ENCODE results near the gene CCDC122. TPM values are rescaled to one million over a fixed set of nuclear protein-coding genes. Genes with fewer than 3 reads are reported as not detected.

Gene CCDC122
- 1 to 10 TPM; 3.5 to 7.9 (median 5.9) TPM for polyA plus RNA-seq (ENCODE audit: insufficient read depth in 1 of 5, insufficient read length in 5 of 5, low replicate concordance in 1 of 5)
- long read RNA-seq, donor 1 = 0 reads
- long read RNA-seq, donor 2 = 0 reads
- long read RNA-seq, donor 3 = 0 reads
- long read RNA-seq, donor 4 = 0 reads
- long read RNA-seq, donor 5, partial matches to known transcripts = 0 of 1 reads
- long read RNA-seq, donor 5, other reads (novel, unspliced or antisense) = 0 of 1 reads
- long read RNA-seq, donor 6, partial matches to known transcripts = 0 of 2 reads
- long read RNA-seq, donor 6, other reads (novel, unspliced or antisense) = 0 of 2 reads
- long read RNA-seq, donor 7 = 0 reads
- long read RNA-seq, donor 8 = 0 reads

DNA sequence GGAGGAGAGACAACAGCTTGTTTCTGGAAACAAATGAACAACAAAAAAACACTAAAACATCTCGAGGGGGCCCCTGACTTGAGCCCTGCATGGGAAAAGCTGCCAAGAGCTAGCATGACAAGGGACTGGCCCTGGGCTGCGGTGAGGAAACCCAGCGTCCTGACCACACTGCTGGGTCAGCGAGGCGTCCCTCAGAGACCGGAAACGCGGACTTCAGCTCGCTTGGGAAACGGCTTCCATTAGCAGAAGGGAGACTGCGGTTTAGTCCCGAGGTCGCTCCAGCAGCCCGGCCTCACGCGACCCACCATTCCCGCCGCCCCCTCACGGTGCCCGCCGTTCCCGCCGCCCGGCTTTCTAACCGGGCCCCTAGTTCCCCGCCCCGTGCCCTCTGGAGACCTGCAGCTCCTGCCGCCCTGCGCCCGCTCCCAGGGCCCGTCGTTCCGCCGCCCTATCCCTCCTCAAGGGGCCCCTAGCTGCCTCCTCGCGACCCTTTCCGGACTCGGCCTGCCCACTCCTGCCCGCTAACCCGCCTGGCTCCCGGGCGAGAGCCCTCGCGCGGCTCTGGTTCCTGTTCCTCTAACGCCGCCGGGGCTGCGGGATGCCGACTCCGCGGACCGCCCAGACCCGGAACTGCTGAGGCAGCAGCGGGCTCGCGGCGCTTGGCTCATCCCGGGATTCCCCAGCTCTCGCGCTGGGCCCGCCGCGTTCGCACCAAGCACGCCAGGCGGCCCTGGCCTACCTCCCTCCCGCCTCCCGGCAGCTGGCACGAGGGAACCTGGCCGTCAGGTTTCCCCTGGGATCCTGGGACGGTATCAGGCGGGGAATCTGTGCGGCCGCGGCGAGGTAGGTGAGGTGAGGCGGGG lies at the start of gene CCDC122:
TSS of gene CCDC122 (minus strand) at position 849 of the 863 bp plus-strand sequence. CDS start 10,364 bp downstream, outside the sequence.
- DNase-seq = peak; percentile 80 to 83

GRCh38 chr13:43924549-43925245 lies 45.2 kb upstream of the CCDC122 start:
- DNase-seq = no peak

DNA sequence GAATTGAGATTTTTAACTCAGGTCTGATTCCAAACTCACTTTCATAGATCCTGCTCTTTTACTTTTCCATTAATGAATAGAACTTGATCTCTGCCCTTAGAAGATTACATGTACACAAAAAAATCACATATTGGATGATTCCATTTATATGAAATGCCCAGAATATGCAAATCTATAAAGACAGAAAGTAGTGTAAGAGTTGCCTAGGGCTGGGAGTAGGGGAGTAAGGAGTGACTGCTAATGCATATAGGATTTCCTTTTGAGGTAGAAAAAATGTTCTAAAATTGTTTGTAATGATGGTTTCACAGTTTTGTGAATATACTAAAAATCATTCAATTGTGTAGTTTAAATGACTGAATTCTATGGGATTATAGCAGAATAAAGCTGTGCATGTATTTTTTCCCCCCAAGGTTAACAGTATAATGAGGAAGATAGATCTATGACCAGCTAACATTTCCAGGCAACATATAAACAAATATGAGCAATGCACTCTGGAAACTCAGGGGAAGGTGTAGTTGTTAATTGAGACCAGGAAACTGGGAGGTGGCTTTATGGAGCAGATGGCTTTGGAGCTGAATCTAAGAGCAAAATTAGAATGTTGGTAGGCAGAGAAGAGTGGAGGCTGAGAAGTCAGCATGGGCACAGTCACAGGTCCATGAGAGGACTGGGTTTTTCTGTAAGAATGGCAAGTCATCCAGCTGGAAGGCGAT lies 41.6 kb upstream of the CCDC122 start:
- DNase-seq = no peak

DNA sequence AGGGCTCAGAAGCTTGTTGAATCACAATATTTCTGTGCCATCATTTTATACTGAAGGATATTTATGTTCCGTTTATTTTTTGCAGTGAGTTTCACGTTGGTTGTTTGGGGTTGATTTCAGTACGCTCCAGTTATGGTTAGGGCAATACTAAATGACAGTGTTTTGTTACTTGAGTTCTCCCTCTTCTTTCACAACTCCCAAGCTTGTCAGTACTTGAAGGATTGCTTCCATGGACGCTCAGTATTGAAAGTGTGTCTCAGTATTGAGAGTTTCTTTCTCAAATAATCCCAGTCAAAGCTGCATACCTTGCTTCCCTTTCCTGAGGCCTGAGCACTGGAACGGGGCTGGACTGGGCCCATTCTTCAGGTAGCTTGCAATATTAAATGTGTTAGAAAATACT lies 39.1 kb upstream of the CCDC122 start:
- DNase-seq = no peak

GRCh38 chr13:43916828-43917227 lies 37.3 kb upstream of the CCDC122 start:
- no peak for DNase-seq

GRCh38 chr13:43915451-43915850 lies 35.9 kb upstream of the CCDC122 start:
- no peak for DNase-seq

DNA sequence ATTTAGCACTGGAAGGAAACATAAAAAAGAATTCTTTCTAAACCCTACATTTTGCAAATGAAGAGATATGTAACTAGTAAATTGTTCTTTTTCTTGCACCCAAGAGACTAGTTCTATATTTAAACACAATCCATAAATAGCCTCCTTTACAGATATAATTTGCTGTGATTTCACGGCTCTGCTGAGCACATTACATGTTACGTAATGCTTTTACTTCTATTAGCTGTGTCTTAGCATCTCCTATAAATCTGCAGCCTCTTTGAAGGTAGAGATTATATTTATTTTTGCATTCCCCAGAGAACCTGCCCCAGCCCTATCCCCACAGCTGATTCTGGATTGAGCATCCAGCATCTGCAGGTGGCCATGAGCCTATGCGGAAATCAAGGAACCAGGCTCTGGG lies 32.3 kb upstream of the CCDC122 start:
- no peak for DNase-seq

- DNase-seq = no peak
Observed at GRCh38 chr13:43911278-43911677, 31.7 kb upstream of the CCDC122 start.

- DNase-seq = no peak
Observed at GRCh38 chr13:43910856-43911255, 31.3 kb upstream of the CCDC122 start.

- peak; percentile 27 to 28 for DNase-seq
Observed at GRCh38 chr13:43908156-43909126, 28.9 kb upstream of the CCDC122 start.

GRCh38 chr13:43905435-43906031 lies 26.0 kb upstream of the CCDC122 start:
- peak; percentile 39 to 66 for DNase-seq

DNA sequence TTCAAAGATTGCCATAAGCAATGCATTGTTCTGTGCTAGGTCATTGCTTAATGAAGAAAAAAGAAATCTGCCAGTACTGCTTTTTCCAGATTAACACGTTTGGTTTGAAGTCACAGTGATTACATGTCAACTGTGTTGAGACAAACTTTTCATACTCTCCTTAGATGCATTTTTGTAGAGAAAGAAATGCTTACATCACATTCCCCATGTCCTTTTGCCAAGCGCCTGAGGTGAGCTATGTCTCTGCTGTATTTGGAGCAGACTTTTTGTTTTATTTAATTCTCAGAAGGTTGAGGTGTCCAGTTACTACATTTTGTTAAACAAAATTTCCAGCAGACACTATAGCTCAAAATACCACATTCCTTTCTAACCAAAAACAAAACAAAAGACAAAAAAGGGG lies 16.4 kb upstream of the CCDC122 start:
- no peak for DNase-seq

DNA sequence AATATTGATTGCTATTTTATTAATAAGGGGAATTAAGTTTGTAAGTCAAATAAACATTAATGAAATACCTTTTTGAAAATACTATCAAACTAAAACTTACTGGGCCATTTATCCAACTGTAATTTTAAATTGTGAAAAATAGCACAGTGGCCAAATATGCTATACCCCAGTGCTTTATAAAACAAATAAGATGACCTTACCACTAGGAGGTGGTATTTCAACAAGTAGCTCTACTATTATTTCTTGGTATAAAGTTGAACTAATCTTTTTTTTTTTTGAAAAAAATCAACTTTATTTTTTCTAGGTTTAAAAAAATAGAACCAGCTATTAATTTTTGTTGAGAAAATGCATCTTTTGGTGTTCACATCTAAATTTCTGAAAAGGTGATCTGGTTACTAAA lies 14.9 kb upstream of the CCDC122 start:
- no peak for DNase-seq

- no peak for DNase-seq
Observed at GRCh38 chr13:43884222-43884621, 4.7 kb upstream of the CCDC122 start.

- no peak for DNase-seq
Observed at GRCh38 chr13:43883631-43884030, 4.1 kb upstream of the CCDC122 start.

DNA sequence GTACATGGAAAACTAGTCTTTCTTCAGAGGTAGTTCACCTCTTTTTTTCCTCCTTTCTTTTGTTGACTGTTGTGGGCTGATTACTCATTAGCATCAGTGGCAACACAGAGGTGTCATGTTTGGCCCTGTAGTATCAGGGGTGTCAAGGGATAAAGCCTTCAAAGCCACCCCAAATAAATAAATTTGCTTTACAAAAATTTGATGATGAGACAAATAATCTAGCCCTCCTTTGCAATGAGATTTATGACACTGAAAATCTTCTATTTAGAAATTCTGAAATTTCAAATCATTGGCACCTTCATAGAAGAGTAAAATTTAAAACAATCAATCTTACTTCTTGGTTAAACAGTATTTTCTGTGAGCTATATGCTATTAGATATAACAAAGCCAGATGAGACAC lies 2.0 kb upstream of the CCDC122 start:
- no peak for DNase-seq

DNA sequence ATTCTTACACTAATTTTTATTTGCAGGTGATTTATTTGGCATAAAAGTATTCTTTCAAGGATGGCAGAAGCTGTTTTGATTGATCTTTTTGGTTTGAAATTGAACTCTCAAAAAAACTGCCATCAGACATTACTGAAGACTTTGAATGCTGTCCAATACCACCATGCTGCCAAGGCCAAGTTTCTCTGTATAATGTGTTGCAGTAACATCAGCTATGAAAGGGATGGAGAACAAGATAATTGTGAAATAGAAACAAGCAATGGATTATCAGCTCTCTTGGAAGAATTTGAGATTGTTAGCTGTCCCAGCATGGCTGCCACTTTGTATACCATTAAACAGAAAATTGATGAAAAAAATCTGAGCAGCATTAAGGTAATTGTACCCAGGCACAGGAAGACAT lies 1.4 kb upstream of the CCDC122 start:
- DNase-seq = no peak

- DNase-seq = no peak
Observed at GRCh38 chr13:43880214-43880855, 795 bp upstream of the CCDC122 start.

DNA sequence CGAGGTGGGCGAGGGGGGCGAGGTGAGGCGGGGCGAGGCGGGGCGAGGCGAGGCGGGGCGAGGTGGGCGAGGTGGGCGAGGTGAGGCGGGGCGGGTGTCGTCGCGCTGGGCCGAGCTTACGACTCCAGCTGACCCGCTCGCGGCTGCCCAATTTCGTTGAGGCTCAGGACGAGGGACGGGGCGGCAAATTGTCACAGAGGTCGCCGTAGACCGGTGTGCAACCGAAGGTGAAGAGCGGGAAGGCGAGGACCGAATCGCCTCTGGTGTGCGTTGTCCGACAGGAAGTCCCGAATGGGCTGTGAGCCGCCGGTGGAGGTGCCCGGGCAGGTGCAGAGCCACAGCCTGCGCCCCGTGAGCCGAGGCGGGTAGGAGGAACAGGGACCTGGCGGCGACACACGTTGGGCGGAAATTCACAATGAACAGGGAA lies 228 bp upstream of the CCDC122 start, which contains the start of gene LACC1:
TSS of gene LACC1 (plus strand) at position 150 of the 427 bp plus-strand sequence. CDS start 1,082 bp downstream, outside the sequence.
- peak; percentile 22 to 24 for DNase-seq
